ENCODE measurements around the gene ELL3.

DNA sequence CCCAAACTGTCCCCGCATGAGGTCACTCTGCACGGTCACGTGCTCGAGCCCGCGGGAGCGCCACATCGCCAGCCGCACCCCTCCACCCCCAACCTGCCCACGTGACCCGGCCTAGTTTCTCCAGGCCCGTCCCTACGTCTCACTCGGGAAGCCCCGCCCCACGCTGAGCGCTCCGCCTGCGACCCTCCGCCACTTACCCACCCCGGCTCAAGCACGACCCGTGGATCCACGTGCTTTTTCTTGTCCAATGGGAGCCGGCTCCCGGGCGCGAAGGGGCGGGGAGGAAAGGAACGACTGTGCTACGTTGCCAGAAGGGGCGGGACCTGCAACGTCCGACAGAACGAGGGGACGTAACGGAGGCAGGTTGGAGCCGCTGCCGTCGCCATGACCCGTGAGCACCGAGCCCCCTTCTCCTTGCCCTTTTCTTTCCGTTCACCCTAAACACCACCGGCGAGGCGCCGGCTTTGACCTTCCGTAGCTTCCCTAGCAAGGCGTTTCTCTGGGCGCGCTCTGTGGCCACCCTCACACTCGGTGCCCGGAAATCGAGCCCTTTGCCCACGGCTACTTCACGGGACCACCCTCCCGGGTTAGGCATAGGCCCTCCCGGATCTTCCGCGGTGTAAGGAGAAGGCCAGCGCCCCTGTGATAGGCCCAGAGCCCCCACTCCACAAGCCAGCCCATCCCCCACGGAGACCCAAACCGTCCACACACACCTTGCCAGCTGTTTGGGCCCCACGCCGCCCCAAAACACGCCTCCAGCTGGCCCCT is 15.4 kb upstream of the ELL3 start, which contains the start of gene SERF2:
- TF ChIP-seq, protein P1, sequence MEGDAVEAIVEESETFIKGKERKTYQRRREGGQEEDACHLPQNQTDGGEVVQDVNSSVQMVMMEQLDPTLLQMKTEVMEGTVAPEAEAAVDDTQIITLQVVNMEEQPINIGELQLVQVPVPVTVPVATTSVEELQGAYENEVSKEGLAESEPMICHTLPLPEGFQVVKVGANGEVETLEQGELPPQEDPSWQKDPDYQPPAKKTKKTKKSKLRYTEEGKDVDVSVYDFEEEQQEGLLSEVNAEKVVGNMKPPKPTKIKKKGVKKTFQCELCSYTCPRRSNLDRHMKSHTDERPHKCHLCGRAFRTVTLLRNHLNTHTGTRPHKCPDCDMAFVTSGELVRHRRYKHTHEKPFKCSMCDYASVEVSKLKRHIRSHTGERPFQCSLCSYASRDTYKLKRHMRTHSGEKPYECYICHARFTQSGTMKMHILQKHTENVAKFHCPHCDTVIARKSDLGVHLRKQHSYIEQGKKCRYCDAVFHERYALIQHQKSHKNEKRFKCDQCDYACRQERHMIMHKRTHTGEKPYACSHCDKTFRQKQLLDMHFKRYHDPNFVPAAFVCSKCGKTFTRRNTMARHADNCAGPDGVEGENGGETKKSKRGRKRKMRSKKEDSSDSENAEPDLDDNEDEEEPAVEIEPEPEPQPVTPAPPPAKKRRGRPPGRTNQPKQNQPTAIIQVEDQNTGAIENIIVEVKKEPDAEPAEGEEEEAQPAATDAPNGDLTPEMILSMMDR (IDR thresholded peaks at IDR 0.05; ENCODE audit: borderline replicate concordance, extremely low read depth, low read length, poor library complexity, severe bottlenecking): no peak
- no peak for TF ChIP-seq EZH2 (IDR thresholded peaks at IDR 0.05; ENCODE audit: borderline replicate concordance, low read depth, low read length, severe bottlenecking)
